GM21786 (cell line): ENCODE measurements around the gene PTH1R.

ENCODE experiments used
- ATAC-seq: cut with Tn5 transposase; IDR thresholded peaks from one replicate; pipeline ENCODE4 v1.9.1; 2021; ENCODE audit not compliant: unreplicated experiment

The PTH1R gene

DNA sequence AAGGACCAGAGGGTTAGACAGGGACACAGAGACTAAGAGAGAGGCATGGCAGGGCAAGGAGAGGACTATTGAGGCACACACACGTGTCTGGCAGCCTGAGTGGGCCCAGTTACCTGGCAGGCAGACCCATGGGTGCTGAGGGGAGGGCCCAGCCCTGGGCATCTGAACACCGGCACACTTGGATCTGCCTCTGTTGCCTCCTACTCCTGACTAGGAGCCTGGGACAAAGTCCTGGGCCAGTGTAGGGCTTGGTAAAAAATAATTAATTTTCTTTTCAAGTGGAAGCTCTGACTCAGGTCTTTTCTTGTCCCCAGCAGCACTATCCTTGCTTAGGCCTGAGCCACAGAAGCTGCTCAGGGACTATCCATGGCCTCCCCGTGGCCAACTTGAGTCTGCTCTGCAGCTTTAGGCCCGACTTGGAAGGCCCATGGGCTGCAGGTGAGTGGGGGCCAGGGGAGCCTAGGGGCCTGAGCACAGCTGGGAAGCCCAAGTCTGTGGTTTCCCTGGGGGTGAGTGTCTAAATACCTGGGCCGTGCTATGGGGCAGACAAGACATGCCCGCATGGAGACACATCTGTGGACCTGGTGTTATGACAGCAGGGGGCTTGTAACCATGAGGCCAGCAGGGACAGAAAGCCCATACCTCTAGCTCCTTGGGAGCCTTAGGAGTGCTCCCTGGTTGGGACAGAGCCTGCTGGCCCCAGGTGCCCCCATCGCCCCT is at the start of gene PTH1R:
TSS of gene PTH1R (plus strand) at position 316 of the 720 bp plus-strand sequence. CDS start 5,839 bp downstream, outside the sequence.
- ATAC-seq, result no peak

DNA sequence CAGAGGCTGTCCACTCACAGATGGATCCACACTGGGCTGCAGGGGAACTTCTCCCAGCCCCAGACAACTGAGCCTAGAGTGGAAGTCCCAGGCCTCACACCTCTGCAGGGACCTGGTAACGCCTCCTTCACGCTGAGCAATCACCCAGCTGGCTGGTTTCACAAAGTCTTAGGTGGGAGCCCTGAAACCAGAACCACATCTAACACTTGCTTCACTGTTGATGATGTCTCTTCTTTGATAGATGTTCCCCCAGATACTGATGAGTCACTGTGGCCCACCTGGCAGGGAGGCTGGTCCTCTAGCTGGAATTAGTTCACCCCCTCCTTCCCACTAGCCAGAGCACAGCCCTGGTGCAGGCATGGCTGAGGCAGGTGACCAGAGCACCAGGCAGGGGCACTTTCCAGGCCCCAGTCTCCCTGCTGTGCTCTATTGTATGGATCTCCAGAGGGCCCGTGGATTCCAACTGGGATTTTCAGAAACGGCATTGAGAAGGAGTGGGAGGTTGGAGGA is 47.8 kb upstream of the PTH1R start:
- ATAC-seq, result peak; percentile 68

DNA sequence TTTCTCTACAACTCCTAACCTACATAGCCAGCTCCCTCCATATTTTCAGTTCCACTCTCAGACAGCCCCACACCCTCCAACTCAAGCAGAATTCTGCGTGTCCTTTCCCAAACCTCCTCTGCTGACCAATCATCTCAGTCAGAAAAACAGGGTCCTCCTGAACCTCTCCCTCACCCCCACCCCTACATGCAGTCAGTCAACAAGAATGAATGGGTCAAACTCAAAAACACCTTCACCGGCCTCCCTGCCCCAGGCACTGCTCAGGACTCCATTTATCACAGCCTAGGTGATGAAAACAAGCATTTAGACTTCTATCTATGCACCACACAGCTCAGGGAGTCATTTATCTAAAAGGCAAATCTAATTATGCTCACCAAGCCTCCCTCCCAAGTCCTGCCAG is 46.7 kb upstream of the PTH1R start:
- no peak for ATAC-seq

DNA sequence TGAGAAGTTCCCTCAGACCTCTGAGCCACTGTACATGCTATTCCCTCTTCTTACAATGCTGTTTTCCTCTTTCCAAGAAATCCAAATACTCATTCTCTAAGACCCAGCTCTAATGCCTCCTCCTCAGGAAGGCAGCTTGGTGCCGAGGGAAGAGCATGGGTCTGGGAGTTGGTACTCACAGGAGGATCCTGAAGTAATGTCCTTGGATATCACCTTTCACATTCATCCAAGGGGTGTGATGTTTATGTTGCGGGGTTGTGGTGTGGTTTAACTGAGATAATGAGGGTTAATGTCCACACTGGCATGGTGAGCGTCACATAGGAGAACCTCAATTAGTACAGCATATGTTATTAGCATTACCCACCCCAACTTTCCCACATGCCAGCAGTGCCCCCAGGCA is 46.2 kb upstream of the PTH1R start:
- ATAC-seq, result no peak

DNA sequence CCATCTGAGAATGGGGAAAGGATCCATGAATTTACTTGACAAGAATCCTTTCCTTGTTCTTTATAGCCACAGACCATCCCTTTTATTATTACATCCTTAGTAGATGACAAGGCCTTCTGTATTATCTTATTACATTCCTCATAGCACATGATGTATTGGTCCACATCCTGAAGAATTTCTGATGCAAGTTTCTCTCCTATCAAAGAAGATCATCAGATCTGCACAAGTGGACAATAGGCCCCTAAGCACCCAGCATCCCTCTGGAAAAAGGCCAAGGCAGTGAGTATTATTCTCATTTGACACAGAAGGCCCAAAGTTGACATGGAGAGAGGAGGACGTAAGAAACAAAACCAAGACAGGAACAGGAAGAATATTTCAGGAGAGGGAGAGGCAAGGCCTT is 45.7 kb upstream of the PTH1R start:
- ATAC-seq, result no peak

DNA sequence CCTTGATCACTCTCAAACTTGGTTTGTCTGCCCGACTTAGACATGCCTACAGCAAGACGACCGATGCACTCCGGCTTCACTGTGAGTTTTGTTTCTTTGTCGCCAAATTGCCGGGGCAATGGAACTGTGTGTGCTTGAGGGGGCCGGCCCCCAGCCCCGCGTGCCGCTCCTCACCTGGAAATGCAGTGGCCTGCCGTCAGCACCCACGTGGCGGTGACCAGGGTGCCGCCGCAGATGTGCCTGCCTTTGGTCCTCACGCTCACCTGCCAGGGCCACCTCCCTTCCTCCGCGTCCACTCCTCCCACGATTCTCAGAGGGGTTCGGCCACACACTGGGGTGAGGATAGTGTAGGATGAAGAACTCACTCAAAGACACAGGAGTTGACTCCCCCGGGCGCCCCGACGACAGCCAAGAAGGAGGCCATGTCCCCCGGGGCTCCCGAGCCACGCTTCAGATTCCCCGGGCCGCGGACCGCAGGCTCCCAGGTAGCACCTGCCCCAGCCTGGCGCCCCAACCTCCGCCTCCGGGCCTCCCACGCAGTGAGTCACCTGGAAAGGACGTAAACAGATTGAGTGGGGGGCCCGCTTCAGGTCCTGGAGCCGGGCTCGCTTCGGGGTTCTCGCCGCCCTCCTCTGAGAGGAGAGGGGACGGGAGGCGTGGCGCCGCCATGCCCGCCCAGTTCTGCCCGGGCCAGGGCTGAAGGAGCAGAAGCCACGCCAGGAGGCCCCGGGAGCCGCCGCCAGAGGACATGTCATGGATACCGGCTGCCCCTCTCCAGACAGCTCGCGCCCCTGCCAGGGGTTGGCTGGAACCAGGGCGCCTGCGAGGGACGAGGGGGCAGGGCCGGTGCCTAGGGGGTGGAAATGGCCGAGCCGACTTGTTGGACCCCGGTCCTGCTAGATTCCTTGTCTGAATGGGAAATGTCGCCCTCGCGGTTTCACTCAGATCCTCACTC is 43.9 kb upstream of the PTH1R start:
- no peak for ATAC-seq

DNA sequence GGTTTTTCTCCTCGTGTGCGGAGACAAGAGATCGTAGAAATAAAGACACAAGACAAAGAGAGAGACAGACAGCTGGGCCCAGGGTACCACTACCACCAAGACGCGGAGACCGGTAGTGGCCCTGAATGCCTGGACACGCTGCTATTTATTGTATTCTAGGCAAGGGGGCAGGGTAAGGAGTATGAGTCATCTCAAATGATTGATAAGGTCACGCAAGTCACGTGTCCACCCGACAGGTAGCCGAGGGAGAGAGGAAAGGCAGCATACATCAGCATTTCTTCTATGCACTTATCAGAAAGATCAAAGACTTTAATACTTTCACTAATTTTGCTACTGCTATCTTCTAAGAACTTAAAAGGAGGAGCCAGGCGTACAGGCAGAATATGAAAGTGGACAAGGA is 42.5 kb upstream of the PTH1R start:
- no peak for ATAC-seq

DNA sequence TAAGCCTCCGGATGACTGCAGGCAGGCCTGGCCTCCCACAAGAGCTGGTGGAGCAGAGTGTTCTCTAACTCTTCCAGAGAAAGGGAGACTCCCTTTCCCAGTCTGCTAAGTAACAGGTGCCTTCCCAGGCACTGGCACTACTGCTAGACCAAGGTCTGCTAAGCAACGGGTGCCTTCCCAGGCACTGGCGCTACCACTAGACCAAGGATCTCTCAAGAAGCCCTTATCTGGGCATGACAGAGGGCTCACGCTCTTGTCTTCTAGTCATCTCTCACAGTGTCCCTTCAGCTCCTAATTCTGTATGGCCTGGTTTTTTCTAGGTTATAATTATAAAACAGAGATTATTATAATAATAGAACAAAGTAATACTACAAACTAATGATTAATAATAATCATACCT is 42.0 kb upstream of the PTH1R start:
- no peak for ATAC-seq

DNA sequence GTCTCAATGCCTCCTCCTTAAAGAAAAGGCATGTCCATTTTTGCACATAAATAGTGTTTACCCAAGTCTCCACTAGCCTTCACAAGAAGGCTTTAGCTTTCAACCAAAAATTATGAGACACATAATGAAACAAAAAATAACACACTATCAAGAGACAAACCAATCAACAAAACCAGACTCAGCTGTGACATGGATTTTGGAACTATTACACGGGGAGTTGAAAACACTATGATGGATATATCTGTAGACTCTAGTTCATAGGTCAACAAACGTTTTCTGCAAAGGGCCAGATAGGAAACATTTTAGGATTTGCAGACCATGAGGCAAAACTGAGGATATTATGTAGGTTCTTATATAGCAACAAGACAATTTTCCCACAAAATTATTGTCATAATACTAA is 39.2 kb upstream of the PTH1R start:
- no peak for ATAC-seq

DNA sequence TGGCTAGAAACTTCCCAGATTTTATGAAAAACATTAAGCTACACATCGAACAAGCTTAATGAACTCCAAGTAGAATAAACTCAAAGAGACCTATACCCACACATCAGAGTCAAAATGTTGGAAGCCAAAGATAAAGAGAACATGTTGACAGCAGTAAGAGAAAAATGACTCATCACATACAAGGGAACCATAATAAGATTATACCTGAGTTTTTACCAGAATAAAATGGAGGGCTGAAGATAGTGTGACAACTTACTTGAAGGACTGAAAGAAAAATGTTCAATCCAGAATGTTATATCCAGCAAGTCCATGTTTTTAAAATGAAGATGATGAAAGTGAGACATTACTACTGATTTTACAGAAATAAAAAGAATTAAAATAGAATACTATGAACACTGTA is 37.0 kb upstream of the PTH1R start:
- no peak for ATAC-seq

DNA sequence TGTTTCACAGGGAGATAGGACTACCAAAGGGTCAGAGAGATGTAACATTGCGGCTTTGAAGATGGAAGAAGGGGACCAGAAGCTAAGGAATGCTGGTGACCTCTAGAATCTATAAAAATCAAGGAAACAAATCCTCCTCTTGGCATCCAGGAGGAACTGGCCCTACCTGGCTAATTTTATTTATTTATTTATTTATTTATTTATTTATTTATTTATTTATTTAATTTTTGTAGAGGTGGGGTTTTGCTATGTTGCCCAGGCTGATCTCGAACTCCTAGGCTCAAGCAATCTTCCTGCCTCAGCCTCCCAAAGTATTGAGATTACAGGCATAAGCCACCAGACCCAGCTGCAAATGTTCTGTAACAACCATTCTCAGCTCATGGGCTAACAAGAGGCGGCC is 34.0 kb upstream of the PTH1R start:
- ATAC-seq, result no peak

DNA sequence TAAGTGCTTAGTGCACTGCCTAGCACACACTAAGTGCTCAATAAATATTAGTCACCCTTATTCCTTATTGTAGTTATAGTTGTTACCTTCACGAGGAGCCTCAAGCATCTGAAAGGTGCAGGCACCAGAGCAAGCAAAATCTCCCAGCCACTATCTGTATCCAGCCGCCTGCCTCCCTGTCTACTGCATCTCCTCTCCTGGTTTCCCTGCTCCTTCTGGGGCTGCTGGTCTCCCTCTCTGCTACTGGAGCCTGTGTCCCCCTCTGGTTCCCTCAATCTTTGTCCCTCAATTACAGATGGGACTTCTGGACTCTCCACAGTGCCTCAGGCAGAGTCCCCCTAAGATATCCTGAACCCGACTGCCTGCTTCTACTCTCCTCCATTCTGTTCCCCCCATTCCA is 33.1 kb upstream of the PTH1R start:
- ATAC-seq, result no peak

DNA sequence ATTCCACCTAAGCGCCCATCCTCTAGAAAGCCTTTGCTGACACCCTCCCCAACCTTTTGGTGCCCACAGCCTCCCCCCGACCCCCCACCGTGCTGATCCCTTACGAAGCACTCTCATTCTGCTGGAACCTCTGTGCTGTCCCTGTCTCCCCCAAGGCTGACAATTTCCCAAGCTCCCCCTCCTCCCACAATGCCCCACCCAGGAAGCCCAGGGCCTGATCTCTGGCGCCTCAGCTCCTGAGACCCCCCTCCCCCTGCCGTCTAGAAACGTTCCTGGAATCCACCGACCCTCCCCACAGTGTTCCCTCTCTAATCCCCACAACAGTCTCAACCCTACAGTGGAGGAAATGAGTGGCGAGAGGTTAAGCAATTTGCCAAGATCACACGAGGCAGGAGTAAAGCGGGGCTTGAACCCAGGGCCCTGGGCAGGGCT is 32.6 kb upstream of the PTH1R start:
- ATAC-seq, result no peak

DNA sequence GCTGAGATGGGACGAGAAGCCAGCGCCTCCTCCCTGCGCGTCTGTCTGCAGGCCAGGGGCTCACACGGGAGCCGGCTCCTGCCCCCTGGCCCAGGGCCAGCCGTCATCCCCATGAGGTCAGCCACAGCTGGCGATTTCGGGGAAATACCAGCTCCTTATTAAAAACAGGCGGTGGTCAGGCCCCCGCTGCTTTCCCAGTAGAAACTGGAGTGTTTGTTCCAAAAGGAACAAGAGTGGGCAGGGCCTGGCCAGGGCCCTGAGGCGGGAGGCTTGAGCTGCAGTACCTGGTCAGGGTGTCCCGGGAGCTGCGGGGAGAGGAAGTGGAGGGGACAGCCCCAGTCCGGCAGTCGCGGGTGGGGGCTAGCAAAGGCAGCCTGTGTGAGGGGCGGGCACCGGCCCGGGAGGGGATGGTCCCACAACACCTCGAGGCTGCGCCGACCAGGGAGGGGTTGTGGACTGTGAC is 32.1 kb upstream of the PTH1R start:
- peak; percentile 69 for ATAC-seq

DNA sequence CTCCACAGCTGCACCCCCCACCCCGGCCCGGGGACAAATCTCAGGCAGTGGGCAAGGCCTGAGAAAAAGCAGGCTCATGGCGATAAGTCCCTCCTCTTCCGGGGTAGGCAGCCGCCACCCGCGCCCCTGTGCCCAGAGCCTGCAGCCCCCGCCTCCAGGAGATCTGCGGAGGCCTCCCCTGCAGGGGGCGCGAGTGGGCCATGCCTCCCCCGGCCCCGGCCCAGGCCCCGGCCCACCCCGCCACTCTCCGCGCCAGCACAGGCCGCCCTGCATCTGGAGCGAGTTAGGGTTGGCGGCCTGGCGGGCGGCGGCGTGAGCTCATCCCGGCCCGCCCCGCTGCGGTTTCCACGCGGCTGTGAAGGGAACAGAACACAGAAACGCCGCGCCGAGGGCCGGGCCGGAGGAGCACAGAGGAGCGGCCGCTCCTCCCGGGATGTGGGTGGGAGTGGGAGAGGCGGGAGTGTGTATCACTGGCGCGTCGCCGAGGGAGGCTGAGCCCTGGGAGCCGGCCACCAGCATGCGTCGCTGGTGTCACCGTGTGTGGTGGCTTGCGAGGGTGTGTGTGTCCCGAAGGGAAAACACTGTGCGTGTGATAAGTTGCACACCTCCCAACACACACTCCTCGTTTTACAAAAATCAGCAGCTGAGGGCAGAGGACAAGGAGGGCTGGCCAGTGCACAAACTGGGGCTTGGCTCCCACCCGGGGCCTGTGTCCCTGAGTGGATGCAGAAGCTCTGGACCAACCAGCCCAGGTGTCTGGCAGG is 31.5 kb upstream of the PTH1R start:
- peak; percentile 63 for ATAC-seq

DNA sequence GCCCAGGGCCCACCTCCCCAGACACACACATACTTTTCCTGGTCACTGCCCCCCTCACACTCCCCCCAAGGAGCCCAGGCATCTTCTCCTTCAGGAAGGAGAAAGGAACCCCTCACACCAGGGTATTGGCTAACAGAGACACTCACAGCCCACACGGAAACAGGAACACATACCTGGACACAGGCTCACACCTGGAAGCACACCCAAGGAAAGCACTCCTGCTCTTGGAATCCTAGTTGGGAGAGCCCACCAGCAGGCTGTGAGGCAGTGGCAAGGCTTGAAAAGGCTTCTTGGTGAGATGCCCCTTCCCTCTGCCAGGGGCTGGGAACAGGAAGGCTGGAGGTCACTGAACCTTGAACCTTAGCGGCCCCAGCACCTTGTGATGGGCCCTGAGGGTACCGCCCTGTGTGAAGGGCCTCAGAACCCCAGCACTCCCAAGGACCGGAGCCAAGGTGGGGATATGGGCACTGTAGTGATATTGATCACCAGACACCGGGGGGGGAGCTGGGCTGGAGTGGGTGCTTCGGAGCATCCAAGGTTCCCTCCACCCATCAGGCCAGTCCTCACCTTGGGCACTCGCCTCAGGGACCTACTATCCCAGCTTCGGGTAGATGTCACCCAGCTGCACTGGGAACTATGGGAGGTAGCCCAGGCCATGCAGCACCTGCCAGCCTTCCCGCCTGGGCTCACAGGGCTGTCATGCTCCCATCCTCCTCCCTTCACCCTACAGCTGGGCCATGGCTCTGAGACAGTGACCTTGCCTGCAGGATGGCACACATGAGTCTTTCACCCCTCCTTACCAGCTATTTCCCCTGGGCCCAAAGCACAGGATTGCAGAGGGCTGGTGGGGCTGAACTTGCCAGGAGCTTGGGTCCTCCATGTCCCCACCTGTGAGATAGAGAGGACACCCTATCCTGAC is 30.6 kb upstream of the PTH1R start:
- ATAC-seq, result no peak

DNA sequence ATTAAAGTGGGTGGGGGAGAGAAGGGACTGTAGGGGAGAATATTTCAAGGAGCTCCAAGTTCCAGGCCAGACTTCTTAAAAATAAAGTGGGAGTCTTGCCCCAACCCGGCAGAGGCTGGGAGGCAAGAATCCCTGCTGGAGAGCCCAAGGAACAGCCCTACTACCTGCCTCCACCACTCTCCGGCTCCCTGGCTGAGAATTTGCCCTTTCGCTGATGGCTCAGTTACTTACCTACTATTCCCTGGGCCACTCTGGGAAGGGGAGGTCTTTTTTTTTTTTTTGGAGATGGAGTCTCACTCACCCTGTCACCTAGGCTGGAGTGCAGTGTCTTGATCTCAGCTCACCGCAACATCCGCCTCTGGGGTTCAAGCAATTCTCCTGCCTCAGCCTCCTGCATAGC is 29.8 kb upstream of the PTH1R start:
- ATAC-seq, result no peak

DNA sequence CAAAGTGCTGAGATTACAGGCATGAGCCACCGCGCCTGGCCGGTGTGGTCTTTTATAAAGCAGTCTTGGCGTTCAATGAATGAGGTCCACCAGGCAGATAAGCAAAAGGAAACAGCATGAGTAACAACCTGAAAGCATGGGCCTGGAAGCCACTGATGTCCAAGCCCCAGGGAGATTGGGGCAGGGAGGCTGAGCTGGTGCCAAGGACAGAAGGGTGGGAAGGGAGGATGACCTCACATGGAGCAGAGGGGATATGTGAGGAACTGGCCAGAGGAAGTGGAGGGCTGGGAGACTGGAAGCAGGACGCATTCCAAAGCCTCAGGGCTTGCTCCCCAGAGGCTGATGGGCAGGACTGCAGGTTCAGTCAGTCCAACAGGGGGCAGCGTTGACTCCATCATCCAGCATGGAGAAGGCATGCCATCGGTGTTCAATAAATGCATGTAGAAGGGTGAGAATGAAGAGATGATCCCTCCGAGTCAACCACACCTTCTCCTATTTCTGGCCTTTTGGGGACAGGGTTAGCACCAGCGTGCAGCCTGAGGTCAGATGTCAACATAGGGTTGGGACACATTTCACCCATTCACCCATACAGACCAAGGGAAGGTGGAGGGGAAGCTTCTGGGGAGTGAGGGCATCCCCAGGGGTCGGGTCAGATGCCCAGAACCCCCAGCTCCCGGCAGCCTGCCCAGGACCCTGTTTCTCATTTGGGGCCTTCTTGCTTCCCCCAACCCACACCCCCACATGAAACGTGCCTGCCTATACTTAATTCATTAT is 29.1 kb upstream of the PTH1R start:
- no peak for ATAC-seq

DNA sequence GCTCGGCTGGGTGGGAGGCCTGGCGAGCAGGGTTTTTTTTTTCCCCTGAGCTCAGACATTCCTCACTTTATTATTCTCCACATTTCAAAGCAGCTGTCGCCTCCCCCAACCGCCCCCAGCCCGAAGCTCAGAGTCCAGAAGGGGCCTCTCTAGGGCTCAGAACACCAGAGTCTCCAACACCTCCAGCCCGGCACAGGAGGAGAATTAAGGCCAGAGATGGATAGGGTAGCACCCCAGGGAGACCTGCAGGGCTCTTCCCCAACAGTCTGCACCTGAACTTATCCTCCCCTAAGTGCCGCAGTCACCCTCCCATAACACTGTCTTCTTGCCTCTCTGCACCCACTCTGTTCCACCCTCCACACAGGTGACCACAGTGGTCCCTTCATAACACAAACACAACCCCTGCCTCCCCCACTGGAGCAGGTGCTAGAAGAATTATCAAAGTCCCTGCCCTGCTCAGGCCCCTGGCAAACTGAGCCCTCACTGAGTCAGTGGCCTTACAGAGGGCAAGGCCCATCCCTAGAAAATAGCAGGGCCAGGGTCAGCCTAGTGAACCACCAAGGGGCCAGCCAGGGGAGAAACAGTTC is 28.4 kb upstream of the PTH1R start:
- ATAC-seq, result no peak
